NCI-H146 (cell line): ENCODE measurements around the gene DNAH17.

Experiments
- DNase-seq: peaks from one replicate; lab custom pipeline; 2025; lab: John Stamatoyannopoulos, UW

The DNAH17 gene

DNA sequence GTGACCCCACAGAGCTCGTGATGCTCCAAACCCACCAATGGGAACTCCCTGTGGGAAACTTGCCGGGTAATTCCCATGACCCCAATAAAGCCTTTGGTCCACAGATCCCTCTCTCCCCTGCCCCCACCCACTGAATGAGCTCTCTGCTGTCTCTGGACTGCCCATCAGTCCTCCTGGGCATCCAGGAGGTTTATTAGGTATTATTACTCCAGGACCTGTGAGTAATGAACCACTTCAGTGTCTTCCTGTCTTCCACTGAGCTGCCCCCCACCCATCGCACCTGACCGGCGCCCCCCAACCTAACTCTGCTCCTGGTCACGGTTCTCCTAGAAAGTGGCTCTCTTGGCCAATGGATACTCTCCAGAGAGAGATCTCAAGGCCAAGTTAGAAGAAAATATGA lies 28.7 kb upstream of the DNAH17 start:
- DNase-seq = no peak

DNA sequence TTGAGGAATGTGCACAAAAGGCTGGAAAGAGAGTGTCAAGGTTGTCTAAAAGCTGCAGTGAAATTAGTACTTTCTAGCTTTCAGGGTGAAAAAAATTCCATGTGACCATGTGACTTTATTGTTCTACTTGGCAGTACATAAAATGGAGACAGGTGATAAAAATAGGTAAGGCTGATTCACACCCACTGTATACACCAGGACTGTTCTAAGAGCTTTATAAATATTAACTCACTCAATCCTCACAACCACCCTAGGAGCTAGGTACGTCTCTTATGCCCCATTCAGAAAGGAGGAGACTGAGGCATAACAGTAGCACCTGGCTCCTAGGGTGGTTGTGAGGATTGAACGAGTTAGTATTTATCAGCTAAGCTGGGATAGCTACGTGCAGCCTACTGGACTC lies 28.2 kb upstream of the DNAH17 start:
- DNase-seq = no peak

DNA sequence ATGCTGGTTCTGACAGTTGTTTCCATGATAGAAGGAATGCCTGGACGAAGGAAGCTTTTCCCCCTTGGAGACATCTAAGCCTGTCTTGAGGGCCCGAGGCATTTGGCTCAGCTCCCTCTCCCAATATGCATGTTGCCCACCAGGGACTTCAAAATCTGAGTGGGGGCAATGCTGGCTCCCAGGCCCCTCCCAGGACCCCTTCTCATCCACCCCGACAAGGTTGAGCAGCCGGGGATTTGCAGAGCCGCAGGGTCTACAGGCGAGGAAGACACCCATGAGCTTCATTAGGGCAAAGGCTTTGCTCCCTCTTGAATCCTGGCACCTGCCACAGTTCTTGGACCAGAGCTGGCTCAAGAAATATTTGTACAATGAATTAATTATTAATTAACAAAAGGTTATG lies 25.1 kb upstream of the DNAH17 start:
- DNase-seq = no peak

DNA sequence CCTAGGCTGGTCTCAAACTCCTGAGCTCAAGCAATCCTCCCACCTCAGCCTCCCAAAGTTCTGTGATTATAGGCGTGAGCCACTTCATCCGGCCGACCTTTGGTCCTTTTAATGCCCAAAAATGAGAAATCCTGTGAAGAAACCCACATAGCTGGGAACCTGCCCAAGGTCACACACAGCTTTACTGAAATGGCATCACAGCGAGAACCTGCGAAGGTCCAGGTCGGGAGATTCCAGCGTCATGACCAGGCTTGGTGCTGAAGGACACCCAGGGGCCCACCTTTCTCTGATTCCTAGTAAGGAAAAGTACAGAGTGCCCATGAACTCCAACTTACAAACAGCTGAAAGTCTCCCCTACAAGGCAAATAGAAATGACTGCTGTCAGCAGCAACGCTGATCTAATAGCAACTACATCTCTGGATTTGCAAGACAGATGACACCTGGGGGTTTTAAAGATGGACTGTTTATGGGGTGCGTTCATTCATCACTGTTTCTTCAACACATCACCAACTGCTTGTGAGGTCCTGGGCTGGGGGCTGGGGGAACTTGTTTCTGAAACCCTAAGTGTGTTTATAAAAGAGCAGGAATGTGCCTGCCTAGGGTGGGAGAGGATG lies 24.5 kb upstream of the DNAH17 start:
- DNase-seq = no peak

DNA sequence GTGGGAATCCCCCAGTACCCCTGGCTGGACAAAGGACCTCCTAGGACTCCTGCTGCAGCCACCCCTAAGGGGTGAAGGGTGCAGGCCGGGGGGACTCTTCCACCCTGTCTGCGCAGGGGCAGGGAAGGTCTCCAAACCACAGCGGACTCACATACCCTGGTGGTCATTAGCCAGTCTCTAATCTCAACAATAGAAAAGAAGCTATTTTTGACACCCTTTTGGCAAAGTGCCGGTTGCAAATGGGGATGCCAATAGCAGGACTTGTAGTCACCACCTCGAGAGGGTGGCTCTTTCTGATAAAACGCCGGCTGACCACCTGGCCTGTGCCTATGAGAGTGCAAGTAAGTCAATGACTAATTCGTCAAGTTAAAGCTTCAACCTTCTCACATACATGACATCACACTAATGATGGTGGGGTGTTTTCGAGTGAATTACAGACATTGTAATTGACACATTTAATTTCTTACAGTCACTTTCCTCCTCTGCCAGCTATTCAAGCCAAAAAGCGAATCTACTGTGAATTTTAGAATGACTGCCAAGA lies 23.1 kb upstream of the DNAH17 start:
- DNase-seq = no peak

DNA sequence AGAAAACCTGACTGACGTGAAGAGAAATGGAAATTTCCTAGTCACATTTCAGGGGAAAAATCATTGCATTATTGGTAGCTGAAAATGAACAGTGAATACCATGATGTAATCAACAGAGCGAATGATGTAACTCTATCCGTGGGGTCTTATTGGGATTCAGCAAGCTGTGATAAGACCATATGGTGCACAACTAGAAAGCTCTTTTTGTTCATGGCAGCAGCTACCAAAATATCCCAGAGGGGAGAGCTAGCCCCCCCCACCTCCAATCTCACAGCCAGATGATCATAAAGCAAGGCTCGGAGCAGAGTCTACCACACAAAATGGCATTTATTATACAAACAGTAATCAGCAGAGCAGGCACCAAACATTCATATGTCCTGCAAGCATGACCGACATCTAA lies 22.2 kb upstream of the DNAH17 start:
- no peak for DNase-seq

DNA sequence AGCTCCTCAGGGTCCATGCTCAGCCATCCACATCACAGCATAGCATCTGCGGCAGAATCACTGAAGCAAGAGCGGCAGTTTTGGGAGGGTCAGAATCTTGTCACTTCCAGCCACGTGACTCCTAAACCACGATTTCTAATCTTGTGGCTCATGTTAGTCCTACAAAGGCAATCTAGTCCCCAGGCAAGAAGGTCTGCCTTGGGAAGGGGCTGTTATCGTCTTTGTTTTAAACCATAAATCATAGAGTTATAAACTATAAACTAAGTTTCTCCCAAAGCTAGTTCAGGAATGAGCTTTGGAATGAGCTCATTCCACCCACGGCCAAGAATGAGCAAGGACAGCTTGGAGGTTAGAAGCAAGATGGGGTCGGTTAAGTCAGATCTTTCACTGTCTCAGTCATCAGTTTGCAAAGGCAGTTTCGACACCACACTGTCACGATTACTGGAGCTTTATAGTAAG lies 20.8 kb upstream of the DNAH17 start:
- no peak for DNase-seq

DNA sequence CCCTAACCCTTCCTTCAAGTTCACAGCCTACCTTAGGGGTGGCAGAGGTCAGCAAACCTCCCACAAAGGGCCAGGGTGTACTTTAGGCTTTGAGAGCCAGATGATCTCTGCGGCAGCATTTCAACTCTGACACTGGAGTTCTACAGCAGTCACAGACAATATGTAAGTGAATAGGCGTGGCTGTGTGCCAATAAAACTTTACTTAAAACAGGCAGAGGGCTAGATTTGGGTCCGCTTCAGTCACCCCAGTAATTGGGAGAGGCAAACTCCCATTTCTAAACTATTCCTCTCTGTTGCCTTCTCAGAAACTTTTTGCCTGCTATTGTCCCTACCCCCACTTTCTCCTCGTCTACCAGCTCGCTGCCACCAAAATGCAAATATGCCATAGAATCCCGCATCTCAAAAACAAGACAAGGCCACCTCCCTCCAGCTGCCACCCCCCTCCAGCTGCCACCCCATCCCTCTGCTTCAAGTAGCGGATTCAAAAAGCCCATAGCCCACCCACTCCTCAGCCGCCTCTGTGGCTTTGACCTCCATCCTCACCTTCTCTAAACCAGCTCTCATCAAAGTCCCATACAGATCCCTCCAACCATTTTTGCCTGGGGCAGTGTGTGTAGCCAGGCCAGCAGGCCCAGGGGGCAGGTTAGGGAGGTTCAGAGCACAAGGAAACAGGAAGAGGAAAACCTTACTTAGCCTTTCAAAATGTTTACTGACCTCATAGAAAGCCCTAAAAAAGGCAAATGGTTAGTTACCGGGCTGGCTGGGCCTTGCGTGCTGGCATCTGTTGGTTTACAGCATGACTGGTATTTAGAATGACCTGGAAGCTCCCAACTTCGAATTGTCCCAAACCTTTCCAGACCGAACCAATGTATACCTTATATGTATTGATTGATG lies 19.9 kb upstream of the DNAH17 start:
- DNase-seq = no peak

DNA sequence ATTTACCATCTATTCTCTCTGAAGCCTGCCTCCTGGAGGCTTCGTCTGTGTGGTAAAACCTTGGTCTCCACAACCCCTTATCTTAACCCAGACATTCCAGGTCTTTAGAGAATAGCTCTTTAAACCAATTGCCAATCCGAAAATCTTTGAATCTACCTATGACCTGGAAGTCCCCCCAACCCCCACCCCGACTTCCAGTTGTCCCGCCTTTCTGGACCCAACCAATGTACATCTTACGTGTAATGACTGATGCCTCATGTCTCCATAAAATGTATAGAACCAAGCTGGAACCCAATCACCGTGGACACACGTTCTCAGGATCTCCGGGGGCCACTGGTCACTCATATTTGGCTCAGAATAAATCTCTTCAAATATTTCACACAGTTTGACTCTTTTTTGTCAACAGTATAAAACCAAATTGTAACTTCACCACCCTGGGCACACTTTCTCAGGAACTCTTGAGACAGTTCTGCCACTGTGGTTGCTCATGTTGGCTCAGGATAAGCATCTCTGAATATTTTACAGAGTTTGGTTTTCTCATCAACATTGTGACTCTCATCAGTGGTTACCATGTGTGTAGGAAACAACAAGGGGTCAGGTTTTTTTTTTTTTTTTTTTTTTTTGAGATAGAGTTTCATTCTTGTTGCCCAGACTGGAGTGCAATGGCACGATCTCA lies 18.1 kb upstream of the DNAH17 start:
- no peak for DNase-seq

DNA sequence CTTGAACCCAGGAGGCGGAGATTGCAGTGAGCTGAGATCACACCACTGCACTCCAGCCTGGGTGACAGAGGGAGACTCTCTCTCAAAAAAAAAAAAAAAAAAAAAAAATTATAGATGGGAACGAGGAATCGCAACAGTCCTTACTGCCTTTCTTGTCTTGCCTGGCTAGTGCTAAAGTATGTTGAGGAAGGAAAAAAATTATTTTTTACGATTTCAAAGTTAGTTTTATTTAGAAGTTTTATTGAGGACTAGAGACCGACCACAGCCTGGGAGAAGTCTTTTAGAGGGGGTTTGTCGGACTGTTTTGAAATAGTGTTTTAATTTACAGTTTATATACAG lies 15.8 kb upstream of the DNAH17 start:
- no peak for DNase-seq

DNA sequence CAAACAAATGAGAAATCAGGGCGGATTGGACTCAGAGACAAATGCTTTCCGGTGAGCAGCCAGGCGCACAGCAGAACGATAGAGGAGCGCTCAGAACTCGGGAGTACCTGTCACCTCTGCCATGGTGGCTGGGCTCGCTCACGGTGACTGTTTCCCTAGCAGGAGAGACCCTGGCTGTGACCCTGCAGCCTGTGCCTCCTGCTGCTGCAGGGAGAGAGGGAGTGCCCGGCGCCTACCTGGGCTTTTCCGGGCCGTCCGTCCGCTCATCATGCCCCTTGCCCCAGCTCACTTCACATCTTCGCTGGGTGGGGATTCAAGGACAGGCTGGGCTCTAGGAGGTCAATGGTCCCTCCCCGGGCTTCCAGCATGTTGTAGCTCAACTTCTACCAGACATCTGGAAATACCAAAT lies 14.1 kb upstream of the DNAH17 start:
- no peak for DNase-seq

DNA sequence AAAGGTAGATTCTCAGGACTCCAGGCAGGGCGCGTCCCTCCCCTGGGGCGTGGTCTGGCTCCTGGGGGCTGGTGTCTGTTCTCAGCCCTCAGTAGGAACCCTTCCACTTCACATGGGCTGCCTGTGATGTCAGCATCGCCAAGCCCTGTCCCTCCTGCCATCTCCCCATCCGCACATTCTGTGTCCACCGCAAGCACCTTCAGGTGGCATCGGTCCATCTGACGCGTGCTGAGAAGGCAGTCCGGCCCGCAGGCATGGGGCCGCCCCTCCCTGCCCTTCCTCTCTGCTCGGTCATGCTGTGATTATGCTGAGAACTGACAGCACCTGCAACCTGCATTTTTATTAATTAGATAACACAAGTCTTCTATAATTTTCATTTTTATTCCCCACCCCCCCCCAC lies 12.7 kb upstream of the DNAH17 start:
- DNase-seq = peak; percentile 18

DNA sequence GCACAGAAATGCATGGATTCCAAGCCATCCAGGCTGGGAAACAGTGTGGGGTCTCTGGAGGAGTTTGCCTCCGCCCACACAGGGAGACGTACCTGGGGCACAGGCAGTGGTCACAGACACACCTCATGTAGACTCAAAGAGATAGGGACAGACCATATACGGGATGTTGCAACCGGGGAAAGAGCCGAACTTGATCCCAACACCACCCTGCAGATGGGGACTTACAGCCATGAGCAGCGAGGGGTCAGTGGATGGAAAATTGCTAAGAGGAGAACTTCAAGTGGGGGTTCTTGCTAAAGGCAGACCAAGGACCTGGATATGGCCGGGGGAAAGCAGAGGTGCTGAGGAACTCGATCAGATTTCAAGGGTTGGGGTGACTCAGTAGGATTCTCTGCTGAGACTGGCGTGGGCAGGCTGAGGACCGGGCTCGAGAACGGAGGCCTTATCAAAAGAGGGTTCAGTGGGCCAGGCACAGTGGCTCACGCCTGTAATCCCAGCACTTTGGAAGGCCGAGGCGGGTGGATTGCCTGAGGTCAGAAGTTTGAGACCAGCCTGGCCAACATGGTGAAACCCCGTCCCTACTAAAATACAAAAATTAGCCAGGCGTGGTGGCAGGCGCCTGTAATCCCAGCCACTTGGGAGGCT lies 12.0 kb upstream of the DNAH17 start:
- no peak for DNase-seq

DNA sequence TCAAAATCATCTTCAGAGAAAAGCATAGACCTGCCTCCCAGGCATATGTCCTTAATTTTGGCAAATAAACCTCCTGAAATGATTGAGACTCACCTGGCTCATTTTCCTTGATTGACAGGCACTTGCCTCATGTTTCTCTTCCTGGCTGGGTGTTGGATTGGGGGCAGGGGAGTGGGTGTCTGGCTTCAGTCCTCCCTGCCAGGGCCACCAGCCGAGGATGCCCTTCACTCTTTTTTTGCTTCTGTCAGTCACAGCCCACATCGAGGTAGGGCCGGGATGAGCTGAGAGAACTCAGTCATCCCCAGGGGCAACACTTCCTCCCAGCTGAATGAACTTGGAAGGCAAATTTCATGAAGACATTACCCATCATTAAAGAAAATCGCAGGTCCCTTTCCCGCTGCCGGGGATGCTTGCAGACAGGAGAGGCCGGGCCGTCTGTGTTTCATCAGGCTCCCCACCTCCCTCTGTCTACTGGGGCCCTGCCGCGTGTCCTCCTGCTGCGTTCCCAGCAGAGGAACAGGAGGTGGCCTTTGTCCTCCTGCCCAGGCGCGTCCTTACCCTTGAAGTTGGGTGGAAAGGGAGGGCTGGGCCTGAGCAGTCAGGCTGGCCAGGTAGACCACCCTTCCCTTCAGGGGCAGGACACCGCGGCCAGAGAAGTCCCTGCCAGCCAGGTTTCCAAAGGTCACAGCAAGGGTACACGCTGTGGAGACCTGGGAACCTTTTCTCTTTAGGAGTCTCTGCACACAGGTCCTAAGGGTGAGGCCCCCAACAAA lies 11.2 kb upstream of the DNAH17 start:
- DNase-seq = peak; percentile 82

DNA sequence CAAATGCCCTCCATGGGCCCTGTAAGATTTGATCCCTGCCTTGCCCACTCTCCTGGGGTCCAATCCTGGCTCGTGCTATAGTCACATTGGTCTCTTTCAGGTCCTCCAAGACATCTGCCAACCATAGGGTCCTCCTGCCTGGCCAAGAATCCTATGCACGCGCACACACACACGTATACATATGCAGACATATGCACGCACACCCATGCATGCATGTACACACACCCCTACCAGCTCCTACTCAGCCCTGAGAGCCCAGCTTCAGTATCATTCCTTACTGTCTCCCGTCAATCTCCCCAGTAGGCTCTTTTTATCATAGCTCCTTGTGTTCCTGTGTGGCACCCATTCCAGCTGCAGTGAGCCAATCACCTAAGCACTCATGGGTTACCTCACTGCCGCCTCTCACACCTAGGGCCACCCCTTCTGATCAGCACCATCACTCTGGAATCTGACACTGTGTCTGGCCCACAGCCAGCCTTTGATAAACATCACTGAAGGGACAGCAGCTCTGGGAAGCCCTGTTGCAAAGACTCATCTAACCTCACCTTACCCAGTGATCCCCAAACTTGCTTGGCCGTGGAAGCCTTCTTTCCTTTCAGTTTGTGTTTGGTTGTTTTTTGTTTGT lies 7.9 kb upstream of the DNAH17 start:
- DNase-seq = no peak

DNA sequence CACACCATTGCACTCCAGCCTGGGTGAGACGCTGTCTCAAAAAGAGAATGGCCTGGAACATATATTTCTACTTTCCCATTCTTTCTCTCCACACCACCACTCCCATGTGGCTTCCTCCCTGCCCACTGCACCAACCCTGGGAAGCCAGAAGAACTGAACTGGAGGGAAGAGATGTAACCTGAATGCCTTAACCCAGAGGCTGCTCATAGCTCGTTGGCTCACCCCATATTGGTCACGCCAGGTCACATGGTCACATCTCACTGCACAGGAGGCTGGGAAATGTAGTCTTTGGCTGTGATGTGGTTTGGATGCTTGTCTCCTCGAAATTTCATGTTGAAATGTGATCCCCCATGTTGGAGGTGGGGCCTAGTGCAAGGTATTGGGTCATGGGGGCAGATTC lies 5.9 kb upstream of the DNAH17 start:
- no peak for DNase-seq

DNA sequence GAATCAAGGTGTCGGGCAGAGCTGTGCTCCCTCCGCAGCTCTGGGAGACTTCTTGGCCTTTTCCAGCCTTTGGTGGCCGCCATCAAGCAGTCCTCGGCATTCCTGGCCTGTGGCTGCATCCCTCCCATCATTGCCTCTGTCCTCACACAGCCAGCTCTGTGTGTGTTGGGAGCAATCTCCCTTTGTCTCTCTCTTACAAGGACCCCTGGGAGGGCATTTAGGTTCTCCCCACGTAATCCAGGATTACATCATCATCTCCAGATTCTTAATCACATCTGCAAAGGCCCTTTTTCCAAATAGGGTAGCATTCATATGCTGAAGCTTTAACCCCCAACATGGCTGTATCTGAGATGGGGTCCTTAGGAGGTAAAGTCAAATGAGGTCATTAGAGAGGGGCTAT lies 4.1 kb upstream of the DNAH17 start:
- DNase-seq = peak; percentile 9

DNA sequence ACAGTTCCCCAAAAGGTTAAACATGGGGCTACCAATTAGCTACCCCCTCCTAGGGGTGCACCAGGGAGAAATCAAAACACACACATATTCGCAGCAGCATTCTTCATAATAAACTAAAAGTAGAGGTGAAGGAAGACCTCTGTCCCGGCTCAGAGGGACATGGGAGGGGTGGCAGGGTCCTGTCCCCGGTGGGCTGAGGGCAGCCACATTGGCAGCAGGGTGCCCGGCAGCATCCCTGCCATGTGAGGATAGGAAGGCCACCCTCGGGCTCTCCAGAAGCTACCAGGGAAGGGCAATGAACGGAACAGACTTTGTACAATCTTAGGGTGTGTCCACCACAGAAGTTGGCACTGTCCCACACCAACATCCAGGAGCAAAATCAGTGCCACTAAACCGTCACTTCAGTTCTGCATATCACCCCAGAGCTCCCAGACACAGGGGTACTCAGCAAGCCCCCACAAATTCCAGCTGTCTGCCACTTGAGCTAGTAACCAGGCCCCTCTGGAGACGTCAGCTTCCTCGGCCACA lies 3.1 kb upstream of the DNAH17 start:
- DNase-seq = no peak

DNA sequence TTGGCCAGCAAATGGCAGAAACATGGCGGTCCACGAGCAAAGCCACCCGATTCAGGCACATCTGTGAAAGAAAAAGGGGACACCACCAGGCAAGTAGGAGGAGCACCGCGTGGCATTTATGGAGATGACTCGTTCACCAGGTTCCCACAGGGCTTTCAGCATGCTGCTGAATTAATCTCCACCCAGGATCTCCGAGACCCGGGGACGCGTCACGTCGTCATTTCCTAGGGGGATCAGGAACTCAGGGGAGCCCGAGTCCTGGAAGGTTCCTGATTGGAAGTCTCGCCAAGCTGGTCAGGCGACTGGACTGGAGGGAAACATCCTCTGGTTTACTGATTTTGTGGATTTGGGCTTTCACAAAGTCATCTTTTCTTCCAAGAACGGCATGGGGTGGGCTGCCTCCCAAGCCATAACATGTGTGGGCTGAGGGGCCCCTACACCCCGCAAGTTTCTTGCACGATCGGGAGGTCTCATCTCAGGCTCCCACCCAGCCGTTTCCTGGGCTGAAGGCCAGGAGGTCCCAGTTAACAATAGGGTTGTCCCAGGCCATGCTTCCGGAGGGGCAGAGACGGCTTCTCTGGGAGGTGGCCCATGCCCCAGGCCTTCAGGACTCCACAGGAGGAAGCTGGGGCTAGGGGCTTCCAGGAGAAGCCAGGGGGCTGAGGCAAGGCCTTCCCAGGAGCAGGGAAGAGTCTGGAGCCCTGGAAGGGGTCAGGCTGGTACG lies 645 bp downstream of the DNAH17 start:
- DNase-seq = no peak

DNA sequence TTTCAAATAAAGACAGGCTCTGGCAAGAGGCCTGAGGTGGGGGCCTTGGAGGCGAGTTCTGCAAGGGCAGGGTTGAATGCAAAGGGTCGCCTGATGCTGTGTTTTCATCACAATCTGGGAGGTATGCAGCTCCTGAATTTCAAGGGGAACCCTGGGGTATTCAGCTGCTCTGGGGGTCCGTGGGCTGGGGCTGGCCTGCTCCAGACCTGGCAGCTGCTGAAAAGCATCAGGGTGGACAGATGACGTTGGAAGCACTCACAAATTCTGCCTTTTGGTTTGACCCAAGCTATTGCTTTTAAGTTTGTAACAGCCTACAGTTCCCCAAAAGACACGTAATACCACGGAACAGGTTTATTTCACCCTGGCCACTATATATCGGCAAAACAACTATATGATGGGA lies 1.3 kb downstream of the DNAH17 start:
- DNase-seq = no peak
